Activated naive CD4-positive, alpha-beta T cell treated with Interleukin-2 at 50 U/mL for 16 hours (primary cell): ENCODE data around the gene FLT1.

Experiments
- DNase-seq: peaks from one replicate; pipeline ENCODE4 v3.0.0-alpha.2; 2020

Gene FLT1

DNA sequence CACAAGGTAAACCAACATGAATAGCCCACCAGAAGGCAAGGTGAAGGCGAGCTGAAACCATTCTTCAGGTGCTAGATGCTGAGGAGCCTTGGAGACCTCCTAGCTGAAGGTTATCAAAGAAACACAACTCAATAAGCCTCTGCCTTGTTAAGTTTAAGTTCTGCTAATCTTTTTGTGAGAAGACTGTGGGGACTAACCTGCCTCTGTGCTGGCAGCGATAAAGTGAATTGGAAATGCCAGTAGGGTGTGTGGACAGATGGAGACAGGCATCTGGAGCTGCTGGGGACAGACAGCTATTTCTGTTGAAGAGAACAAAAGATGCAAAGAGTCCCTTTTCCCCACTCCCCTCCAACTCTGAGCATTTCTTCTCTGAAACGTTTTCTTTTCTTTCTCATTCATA, 33.5 kb upstream of the FLT1 start:
- no peak for DNase-seq

DNA sequence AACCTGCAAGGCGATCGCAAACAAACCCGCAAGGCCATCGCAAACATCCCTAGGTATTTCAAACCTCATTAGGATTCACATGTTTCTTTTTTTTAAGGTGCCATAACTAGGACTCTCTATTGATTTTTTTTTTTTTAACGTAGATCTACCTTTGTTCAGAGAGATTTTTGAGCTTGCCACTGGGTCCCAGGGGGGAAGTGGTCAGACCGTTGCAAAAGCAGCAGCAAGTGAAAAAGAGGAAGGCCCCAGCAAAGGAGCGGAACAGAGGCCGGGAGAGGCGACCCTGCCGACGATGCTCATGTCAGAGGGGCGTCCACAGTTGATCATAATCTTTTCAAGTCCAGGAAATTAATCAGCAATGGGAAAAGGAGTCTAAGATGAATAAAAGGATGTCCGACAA, 32.7 kb upstream of the FLT1 start:
- DNase-seq: no peak

DNA sequence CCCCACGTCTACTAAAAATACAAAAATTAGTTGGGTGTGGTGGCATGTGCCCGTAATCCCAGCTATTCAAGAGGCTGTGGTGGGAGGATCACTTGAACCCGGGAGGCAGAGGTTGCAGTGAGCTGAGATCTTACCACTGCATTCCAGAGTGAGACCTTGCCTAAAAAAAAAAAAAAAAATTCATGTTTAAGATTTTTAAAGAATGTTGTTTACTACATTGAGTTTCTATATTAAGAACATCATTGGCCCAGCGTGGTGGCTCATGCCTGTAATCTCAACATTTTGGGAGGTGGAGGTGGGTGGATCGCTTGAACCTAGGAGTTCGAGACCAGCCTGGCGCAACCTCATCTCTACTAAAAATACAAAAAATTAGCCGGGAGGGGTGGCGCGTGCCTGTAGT, 31.9 kb upstream of the FLT1 start:
- no peak for DNase-seq

DNA sequence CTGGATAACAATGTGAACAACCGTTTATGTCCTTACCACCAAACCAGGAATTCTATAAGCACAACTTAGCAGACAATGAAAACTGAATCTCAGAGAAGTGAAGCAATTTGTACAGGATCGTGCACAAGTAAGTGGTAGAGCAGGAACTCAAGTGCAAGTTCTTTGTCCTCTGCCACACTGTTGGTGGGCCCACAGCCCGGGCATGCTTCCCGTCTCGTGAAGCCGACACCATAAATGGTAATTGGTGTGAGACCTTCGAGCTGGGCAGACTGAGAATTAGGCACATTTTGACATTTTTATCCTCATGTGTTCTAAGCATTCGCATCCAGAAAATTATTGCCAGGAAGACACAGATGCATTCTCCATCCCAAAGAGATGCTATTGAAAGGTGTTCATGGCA, 27.9 kb upstream of the FLT1 start:
- DNase-seq: no peak

DNA sequence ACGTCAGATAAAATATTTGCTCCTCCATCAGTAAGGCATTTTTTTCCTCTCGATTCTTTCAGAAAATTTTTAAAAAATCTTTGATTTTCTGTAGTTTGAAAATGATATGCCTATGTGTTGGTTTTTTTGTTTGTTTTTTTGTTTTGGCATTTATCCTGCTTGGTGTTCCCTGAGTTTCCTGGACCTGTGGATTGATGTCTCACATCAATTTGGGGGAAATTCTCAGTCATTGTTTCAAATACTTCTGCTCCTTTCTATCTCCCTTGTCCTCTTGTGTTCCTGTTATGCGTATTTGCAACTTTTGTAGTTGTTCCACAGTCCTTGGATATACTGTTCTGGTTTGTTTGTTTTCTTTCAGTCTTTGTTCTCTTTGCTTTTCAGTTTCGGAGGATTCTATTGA, 18.8 kb upstream of the FLT1 start:
- no peak for DNase-seq

DNA sequence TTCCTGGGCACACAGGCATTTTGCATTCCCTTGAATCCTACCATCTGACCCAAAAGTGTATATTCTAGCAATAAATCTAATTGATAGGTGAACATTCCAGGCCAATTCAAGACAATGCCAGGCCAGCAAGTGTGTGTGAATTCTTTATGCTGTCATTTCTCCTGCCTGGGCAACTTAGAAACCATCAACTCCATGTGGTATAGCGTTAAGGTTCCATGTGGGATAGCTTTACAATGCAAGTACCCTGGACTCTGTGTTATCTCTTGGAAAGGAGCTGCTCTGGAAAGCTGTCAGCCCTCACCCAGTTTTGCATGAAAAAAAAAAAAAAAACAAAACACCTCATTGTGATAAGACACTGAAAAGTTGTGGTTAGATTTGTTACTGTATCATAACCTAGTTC, 15.6 kb upstream of the FLT1 start:
- no peak for DNase-seq

DNA sequence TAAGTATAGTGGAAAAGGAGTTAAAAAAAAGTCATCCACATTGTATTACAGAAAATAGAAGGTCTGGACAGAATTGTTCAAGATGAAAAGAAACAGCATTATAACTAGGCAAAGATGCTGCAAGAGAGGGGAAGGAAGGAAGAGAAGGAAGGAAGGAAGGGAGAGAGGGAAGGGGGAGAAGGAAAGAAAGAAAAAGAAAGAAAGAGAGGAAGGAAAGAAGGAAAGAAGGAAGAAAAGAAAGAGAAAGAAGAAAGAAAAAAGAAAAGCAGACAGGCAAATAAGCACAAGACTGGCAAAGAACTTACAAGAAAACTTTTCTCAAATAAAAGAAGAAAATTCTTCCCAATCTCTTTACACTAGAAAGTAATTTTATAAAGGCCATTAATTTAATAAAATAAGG, 15.1 kb upstream of the FLT1 start:
- DNase-seq: no peak

DNA sequence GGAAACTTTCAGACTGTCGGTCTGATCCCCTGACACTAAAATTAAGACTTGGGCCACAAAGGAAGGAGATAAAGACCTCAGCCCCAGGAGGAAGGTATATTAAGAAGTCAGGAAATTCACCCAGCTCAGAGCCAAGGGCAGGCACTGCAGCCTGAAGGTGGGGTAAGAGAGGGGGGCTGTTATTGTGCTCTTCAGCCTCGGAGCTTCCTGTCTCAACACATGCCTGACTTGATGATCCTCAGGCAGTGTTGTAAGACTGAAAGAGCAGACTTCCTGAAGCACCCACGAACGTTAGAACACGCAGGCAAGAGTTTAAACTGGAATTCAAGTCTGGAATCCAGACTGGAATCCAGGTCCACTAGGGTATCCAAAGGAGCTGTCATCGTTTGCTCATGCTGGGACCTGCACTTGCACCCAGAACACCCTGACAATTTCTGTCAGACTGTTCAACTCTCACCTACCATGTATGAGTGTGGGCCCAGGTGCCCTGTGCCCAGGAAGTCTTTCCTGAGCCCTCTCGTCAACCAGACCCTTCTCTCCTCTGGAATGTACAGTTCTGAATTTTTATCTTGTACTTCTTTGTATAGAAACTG, 10.7 kb upstream of the FLT1 start:
- no peak for DNase-seq

DNA sequence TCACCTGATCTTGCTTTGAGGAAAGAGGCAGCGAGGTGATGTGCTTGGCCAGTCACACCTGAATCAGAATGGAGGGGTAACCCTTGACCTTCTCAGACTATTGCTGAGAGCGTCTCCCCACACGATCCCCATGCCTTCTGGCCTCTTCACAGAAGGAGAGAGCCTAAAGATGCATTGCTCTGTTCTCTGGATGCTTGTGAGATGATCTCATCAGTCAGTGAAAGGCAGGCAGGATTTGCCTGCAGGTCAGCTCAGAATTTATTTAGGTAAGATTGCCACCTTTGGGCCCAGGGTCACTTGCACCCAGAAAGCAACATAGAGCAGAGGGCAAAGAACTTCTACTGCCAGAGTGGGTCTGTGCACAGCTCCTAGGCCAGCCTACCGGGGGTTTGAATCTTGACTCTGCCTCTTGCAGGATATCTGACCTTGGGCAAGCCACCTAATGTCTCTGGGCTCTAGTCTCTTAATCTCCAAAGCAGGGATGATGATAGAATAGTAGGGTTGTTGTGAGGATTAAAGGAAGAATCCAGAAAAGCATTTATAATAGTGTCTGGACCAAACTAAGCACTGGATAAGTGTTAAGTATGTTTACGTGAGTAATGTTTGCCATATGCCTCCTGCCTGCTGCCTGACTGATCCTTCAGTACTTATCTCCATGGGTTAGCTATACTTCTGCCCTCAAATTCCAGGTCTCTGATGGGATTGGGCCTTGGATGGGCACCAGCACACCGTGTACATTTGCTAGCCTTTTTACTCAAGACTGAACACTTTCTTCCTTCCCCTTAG, 8.4 kb upstream of the FLT1 start:
- no peak for DNase-seq

DNA sequence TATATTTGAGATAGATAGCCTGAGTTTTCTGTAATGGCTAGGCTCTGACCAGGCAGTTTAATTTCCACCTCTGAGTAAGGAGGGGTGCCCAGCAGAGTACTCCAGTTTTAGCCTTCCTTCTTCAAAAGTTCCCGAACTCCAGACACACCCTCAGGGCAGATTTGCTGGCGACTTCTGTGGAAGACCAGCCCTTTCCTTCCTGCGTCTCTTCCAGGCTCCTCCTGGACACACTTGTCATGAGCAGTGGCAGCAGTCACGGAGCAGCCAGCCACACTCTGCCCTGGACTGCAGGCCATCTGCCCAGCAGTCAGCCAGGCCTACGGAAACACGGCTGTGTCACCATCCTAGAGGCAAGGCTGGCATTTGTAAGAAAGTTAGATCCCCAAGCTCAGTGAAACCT, 6.6 kb upstream of the FLT1 start:
- no peak for DNase-seq

DNA sequence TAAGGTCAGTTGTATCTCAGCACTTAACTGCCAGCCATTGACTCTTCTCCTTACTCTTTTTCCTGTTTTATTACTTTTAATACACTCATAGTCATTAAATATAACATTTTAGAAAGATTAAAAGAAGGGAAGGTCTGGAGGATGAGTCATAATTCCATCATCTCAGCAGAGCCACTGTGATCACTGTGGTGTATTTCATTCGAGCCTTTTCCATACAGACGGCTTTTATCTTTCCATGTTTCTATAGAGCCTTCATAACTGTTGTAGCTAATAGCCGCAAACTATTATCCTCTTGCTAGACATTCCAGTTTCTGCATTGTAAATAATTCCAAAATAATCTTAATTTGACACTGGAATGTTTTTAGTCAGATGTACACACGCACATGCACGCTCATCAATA, 4.7 kb upstream of the FLT1 start:
- DNase-seq: no peak

DNA sequence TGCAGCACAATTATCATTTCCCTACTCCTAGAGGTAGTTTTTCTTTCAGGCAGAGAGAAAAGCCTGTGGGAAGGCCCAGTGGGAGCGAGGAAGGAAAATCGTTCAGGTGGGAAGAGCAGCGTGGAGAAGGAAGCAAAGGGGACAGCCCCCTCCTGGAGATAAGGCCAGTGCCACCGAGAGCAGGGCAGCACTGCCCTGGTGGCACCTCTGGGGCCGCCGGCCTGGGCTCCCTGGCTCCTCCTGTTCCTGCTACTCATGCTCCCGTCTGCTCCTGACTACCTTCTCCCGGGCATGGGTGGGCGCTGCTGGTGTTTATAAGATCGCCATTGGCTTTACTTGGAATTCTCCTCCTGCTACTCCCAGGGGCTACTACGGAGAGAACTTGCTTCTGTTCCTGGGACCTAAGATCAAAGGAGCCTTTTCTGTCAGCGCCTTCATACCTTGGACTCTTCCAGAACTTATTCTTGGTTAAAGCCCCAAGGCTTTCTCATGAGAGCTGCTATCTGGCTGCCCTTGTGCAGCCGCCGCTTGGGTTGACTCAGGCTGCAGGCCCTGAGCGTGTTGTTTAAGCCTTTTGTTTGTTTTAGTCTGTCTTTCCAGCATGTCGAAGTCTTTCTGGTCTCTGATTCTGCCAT, 3.7 kb upstream of the FLT1 start:
- DNase-seq: no peak

DNA sequence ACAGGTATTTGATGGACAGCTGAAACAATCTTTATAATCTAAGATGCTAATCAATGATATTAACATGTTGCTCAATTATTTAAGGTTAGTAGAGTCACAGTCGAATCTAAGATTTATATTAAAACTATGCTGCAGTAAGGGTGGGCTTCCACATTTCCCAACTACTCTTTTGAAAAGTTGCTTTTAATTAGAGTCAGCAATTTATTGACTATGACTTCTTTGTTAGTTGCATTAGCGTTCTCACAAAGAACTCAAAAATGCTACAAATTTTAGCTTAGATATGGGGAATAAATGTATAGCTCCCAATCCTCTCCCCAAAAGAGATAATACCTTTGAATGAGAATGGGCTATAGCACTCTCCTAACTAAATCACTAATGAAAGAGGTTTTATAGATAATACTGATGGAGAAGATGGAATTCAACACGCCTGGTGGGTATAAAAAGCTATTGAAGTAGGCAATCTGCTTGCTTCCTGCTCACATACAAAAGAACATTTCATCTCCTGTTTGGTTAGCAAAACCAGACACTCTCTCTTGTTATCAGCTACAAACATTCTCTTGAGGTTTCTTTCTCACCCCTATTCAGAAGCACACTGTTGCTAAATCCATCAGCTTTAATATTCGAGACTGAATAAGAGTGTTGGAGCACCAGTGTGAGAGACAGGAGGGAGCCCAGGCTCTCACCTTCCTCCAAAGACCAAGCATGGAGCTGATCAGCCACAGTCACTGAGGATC, 2.4 kb upstream of the FLT1 start:
- no peak for DNase-seq

DNA sequence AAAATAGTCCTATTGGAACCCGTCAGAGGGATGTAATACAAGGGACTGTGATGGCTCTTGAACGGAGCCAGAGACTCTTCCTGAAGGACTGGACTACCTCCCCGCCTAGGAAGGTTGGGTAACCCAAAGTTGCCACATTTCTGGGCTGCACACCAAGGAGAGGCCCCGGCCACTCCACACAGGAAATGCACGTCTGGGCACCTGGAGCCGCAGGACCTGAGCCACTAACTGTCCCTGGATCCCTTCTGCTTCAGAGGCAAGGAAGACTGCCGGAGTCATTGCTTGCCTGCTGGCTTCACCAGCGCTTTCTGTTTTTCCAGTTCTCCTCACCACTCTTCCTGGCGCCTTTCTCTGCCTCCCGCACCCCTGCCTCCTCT, 1.2 kb upstream of the FLT1 start:
- DNase-seq: no peak

DNA sequence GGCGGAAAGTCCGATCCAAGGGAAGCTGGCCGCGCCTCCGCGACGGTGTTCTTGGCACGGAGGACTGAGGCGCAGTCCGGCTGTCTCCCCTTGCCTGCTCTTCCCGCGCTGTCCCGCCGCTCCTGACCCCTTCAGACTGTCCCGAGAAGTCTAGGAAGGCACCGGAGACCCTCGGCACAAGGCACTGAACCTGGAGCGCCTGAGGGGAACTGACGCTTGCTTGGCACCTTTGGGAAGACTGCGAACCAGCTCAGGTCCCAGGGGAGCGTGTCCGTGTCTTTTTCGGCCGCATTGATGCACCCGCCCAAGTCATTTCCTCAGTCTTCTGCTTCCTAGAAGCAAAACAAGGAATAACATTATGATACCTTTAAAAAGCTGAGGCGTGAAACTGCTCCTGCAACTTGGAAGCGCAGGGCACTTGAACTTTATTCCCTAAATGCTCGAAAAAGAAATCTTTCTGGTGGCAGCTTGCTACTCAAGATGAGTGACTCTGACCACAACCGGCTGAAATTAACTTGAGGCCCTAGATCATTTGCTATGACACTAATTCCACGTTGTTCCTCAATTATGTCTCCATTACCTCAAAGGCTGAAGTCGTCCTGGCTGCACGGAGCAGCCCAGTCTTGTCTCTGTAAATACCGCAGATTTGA, 735 bp upstream of the FLT1 start:
- DNase-seq: no peak

DNA sequence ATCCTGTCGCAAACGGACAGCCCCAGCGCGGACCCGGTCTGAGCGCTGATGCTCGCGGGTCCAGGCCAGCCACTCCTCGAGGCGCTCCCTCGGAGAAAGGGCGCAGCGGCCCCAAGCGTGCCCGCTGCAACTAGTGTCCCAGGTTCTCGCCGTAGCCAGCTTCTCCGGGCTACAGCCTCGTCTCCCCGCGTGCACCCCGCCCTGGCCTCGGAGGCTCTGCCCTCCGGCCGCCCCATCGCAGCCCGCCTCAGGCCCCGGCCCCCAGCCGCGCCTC, 487 bp downstream of the FLT1 start:
- no peak for DNase-seq

DNA sequence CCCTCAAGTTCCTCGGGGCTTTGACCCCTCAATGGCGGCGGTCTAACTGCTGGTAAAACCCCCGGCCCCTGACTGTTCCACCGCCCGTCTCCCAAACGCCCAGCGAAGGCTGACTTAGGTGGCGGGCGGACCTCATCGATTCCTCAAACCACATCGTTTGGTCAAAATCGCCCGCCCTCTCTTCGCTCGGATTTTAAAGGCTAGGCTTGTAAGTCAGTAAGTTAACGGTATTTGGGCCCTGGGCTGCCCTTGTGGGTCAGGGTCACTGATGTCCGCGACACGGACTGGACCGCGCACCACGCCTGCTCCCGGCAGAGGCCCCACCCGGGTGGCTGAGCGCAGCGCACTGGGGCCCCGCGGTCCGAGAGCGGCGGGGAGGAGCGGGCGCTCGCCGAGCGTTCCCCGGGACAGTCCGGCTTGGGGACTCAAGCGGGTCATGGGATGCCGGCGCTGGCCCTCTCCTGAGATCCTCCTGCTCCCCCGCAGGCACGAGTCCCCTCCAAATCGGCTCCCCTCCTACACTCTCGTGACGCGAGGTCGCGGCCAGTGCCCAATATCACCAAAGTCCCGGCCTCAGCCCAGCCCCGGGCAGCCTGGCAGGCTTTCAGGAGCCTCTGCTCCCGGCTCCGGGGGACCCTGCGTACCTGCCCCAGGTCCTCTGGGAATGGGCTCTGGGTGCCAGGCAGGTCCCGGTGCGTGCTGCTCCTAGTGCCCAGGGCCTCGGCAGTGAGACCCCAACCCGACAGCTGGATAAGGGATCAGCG, 1.0 kb downstream of the FLT1 start:
- DNase-seq: no peak

DNA sequence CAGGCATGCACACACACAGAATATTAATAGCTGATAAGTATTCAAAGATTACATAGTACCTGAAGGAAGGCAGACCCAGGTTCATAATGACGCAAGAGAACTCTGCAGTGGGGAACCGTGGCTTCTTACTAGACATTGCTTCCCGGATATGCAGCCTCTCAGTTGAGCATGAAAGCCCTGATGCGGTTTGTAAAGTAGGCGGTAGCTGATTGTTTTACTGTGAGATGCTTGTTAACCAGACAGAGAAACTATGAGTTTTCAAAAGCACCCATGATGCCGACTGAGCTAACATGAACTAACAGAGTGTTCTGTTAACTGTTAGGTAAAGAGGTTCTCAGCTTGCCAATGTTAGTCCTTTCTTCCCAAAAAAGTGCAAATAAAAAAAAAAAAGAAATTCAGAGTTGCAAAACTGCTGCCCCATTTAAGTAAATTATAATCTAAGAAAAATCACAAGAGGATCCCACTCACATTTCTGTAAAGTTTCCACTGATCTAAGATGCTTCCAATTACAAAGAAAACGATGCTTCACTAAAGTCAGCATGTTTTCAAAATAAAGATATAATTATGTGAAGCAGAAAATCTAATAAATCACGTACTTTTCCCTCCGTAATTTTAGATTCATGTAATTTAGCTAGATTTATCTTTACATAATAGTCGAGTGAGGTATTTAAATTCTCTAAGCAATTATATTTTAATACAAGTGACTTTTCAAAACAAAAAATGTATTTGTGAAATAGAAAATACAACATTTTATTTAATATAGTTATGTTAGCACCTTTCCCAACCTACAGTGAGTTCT, 2.2 kb downstream of the FLT1 start:
- peak; percentile 13 for DNase-seq

DNA sequence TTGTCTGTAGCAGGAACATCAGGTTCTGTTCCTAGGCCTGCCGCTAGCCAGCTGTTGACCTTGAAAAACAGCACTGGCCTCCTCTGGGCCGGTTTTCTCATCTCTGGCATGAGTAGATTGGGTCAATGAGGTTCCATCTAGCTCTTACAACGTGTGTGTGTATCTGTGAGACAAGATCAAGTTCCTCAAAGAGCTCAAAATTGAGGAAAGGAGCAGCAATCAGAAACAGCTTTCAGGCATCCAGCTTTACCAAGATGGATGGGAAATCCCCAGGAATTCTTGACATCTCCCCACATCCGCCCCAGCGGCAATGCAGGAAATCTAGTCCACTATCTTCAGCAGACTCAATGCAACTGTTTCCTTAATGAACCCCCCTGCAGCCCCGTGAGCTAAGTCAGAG, 4.9 kb downstream of the FLT1 start:
- no peak for DNase-seq

DNA sequence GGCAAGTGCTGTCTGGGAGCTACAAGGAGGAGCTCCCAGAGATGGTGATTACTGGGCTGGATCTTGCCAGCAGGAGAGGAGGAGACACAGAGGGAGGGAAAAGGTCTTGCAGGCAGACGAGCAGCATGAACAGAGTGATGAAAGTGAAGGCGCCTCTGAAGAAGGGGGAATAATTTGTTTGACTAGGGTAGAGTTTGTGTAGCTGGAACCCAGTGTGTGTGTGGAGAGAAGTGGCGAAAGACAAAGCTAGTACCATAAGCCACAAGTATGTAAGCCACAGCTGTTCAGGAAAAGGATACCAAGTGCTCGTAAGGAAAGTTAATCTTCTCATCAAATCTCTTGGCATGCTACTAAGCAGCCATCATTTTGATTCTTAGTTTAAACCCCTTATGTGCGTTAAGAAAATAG, 5.4 kb downstream of the FLT1 start:
- no peak for DNase-seq

DNA sequence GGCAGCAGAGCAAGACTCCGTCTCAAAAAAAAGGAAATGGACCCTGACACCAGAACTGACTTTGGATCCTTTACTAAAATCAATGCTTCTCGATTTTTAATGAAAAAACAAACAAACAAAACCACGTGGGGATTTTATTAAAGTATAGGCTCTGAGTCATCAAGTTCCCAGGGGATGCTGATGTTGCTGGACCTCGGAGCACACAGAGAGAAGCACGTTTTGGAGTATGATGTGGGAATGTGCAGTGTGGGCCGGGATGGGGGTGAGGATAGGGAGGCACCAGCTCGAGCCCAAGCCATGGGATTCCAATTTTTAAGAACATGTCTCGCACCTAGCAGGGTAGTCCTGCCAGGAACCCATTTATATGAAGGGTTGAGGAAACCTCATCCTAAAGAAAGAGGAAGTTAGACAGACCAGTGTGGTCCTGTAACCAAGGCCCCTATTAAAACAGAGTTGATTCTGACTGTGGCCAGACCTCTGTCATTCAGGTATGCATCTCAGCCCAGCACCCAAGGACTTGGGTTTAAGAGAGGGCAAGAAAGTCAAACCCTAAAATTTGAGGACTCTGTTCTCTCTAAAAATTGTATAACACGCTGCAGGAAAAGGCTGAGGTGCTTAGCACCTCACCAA, 6.4 kb downstream of the FLT1 start:
- no peak for DNase-seq
